Measurements from ENCODE around the gene ATP6V0E2. TPM values are rescaled to one million over a fixed set of nuclear protein-coding genes. Genes with fewer than 3 reads are reported as not detected.

ATP6V0E2 gene
- total RNA-seq, 1 experiment from 2014 or later = 26.2 TPM

GRCh38 chr7:149838992-149839408 lies 34.8 kb upstream of the ATP6V0E2 start:
- H3K27ac Mint-ChIP-seq = no peak overlapping the region
- CTCF ChIA-PET = interaction anchor here (1.2 to 3.1 kb wide), 7 partner anchors 11 to 177 kb away, joined by 4 to 46 read pairs (median 13); no protein-coding TSS in a partner anchor
- DNase-seq (ENCODE audit: low spot score) (peak; percentile 5), ATAC-seq (no peak)
- POLR2A ChIA-PET = interaction anchor here (1.5 to 1.7 kb wide), 2 partner anchors 16 to 22 kb away, joined by 6 to 7 read pairs; no protein-coding TSS in a partner anchor
- H3K4me3 Mint-ChIP-seq = peak overlapping the region; percentile 78
- H3K4me1 Mint-ChIP-seq = peaks cover 13% of the 10 kb centered on the region
- no peaks in the 10 kb centered on the region for H3K9me3 Mint-ChIP-seq
- no peaks in the 10 kb centered on the region for H3K36me3 Mint-ChIP-seq
- TF ChIP-seq ZNF281 (CRISPR knock-in tag; IDR thresholded peaks at IDR 0.05) (no peak), ATF6 (CRISPR knock-in tag; IDR thresholded peaks at IDR 0.05) (no peak), CTCF (IDR thresholded peaks at IDR 0.05) (no peak), ATF1 (CRISPR knock-in tag; IDR thresholded peaks at IDR 0.05) (no peak), PRDM15 (CRISPR knock-in tag; IDR thresholded peaks at IDR 0.05) (no peak), PREB (CRISPR knock-in tag; IDR thresholded peaks at IDR 0.05; ENCODE audit: borderline replicate concordance) (no peak), JAZF1 (CRISPR knock-in tag; IDR thresholded peaks at IDR 0.05) (no peak), TEAD1 (CRISPR knock-in tag; IDR thresholded peaks at IDR 0.05) (no peak), SOX15 (CRISPR knock-in tag; IDR thresholded peaks at IDR 0.05) (no peak), CBFB (CRISPR knock-in tag; IDR thresholded peaks at IDR 0.05; ENCODE audit: low read depth) (no peak)
- peaks cover 27% of the 10 kb centered on the region for H3K27me3 Mint-ChIP-seq (ENCODE audit: low read depth)

GRCh38 chr7:149839933-149840332 lies 33.8 kb upstream of the ATP6V0E2 start:
- H3K27me3 Mint-ChIP-seq (ENCODE audit: low read depth) = peaks cover 27% of the 10 kb centered on the region
- H3K4me1 Mint-ChIP-seq = peaks cover 13% of the 10 kb centered on the region
- DNase-seq (ENCODE audit: low spot score) (no peak), ATAC-seq (no peak)
- H3K27ac Mint-ChIP-seq = no peak overlapping the region
- H3K4me3 Mint-ChIP-seq = peak overlapping the region; percentile 78; the same call in 1 of the 2 replicates
- TF ChIP-seq ZNF416 (CRISPR knock-in tag; IDR thresholded peaks at IDR 0.05) (no peak), ZBTB43 (CRISPR knock-in tag; IDR thresholded peaks at IDR 0.05) (no peak), NR1H2 (CRISPR knock-in tag; IDR thresholded peaks at IDR 0.05) (no peak), E2F1 (CRISPR knock-in tag; IDR thresholded peaks at IDR 0.05) (no peak), ZNF396 (CRISPR knock-in tag; IDR thresholded peaks at IDR 0.05; ENCODE audit: borderline replicate concordance) (no peak), RELA (CRISPR knock-in tag; IDR thresholded peaks at IDR 0.05; ENCODE audit: borderline replicate concordance) (no peak), FOXJ3 (CRISPR knock-in tag; IDR thresholded peaks at IDR 0.05; ENCODE audit: borderline replicate concordance) (no peak), ZNF263 (CRISPR knock-in tag; IDR thresholded peaks at IDR 0.05; ENCODE audit: low read depth) (no peak), ZNF219 (CRISPR knock-in tag; IDR thresholded peaks at IDR 0.05; ENCODE audit: borderline replicate concordance) (no peak), PRRX2 (CRISPR knock-in tag; IDR thresholded peaks at IDR 0.05) (no peak), GRHL2 (CRISPR knock-in tag; IDR thresholded peaks at IDR 0.05; ENCODE audit: insufficient replicate concordance, severe bottlenecking) (no peak)
- H3K9me3 Mint-ChIP-seq = no peaks in the 10 kb centered on the region
- CTCF ChIA-PET = interaction anchor here (1.0 to 3.1 kb wide), 5 partner anchors 10 to 92 kb away, joined by 3 to 46 read pairs (median 24); no protein-coding TSS in a partner anchor
- H3K36me3 Mint-ChIP-seq = no peaks in the 10 kb centered on the region
- POLR2A ChIA-PET = interaction anchor here (0.7 kb wide), 1 partner anchor 15 kb away, joined by 3 read pairs; no protein-coding TSS in a partner anchor

Measured in WTC11 (cell line).